K562 (cell line): ENCODE results near the gene GCN1. TPM values are rescaled to one million over a fixed set of nuclear protein-coding genes. Genes with fewer than 3 reads are reported as not detected.
A peak's percentile ranks its signal among the peaks of the same experiment; 100 is the strongest.

Source experiments
- CEBPG ChIP-seq, 3 experiments: fragments of 200-800 bp in 1 of 3; sonication (Bioruptor generic) in 1 of 3; sonication (generic) in 1 of 3; formaldehyde crosslinking in 1 of 3; IDR thresholded peaks in 2 of 3; conservative IDR thresholded peaks in 1 of 3; 2 replicates each; pipeline versions ENCODE4 v1.6.1 to v1.8.0; 2016 to 2022; ENCODE audit warnings: missing compliant biosample characterization in 2 of 3, missing genetic modification characterization in 2 of 3, mild to moderate bottlenecking in 1 of 3, missing genetic modification reagents in 1 of 3
- CEBPZ ChIP-seq: fragments of 150-350 bp; IDR thresholded peaks from 2 replicates; pipeline ENCODE4 v1.6.1; 2014; ENCODE audit warnings: low read depth, mild to moderate bottlenecking, low read length, borderline replicate concordance
- CXXC5 ChIP-seq: fragments of 250-450 bp; sonication (Bioruptor Pico); IDR thresholded peaks from 2 replicates; pipeline ENCODE4 v1.8.0; 2022; ENCODE audit warnings: inconsistent platforms, mild to moderate bottlenecking, moderate library complexity
- DPF2 ChIP-seq: fragments of 450-650 bp; IDR thresholded peaks from 2 replicates; pipeline ENCODE4 v1.6.1; 2016
- ETS1 ChIP-seq: conservative IDR thresholded peaks from 2 replicates; pipeline ENCODE4 v1.6.1; 2011; ENCODE audit warnings: low read depth, mild to moderate bottlenecking, low read length; ENCODE audit not compliant: control insufficient read depth
- FOXJ2 ChIP-seq: fragments of 200-800 bp; sonication (Bioruptor generic); IDR thresholded peaks from 2 replicates; pipeline ENCODE4 v1.6.1; 2016; ENCODE audit warnings: missing genetic modification characterization, missing compliant biosample characterization
- FOXJ3 ChIP-seq: sonication (generic); formaldehyde crosslinking; IDR thresholded peaks from 2 replicates; pipeline ENCODE4 v1.4.0; 2020; ENCODE audit warnings: mild to moderate bottlenecking, missing genetic modification reagents
- NBN ChIP-seq: fragments of 450-650 bp; IDR thresholded peaks from 2 replicates; pipeline ENCODE4 v1.6.1; 2016; ENCODE audit warnings: low read depth, mild to moderate bottlenecking
- NCOA4 ChIP-seq: fragments of 450-650 bp; IDR thresholded peaks from 2 replicates; pipeline ENCODE4 v1.6.1; 2018; ENCODE audit warnings: mild to moderate bottlenecking; ENCODE audit not compliant: partially characterized antibody
- PHB ChIP-seq: fragments of 250-450 bp; sonication (Bioruptor Pico); IDR thresholded peaks from 2 replicates; pipeline ENCODE4 v1.5.0; 2021
- PTTG1 ChIP-seq: fragments of 450-650 bp; IDR thresholded peaks from 2 replicates; pipeline ENCODE4 v1.6.1; 2016; ENCODE audit warnings: low read depth, mild to moderate bottlenecking, missing genetic modification characterization, missing compliant biosample characterization
- SIX5 ChIP-seq, 2 experiments: IDR thresholded peaks; 2 replicates each; pipeline ENCODE4 v1.6.1; 2011; ENCODE audit warnings: low read length in 2 of 2, borderline replicate concordance in 1 of 2, low read depth in 1 of 2, mild to moderate bottlenecking in 1 of 2, moderate library complexity in 1 of 2; ENCODE audit not compliant: insufficient read depth in 1 of 2
- SMARCA4 ChIP-seq: fragments of 450-650 bp; IDR thresholded peaks from 2 replicates; pipeline ENCODE4 v1.6.1; 2016
- ZBTB33 ChIP-seq: sonication (generic); formaldehyde crosslinking; IDR thresholded peaks from 2 replicates; pipeline ENCODE4 v1.8.1; 2023; ENCODE audit warnings: mild to moderate bottlenecking, missing genetic modification reagents
- ZBTB34 ChIP-seq: fragments of 250-450 bp; sonication (Bioruptor Pico); IDR thresholded peaks from 2 replicates; pipeline ENCODE4 v1.8.0; 2021; ENCODE audit warnings: mild to moderate bottlenecking, moderate library complexity
- ZNF184 ChIP-seq: sonication (generic); formaldehyde crosslinking; IDR thresholded peaks from 2 replicates; pipeline ENCODE4 v1.5.0; 2020; ENCODE audit warnings: missing genetic modification reagents
- polyA plus RNA-seq, 8 experiments: library from polyadenylated mRNA; depleted of rRNA in 4 of 8; stranded (reverse) in 5 of 8; unstranded in 3 of 8; fragments of >200 nt; fragmentation: Nextera tagmentation in 2 of 8; fragmentation: Illumina TruSeq in 1 of 8; extraction: Ambion mirVana in 2 of 8; extraction: Trizol in 1 of 8; gene quantifications; 2 replicates each; pipeline versions ENCODE4 v1.2.1 to v1.2.3, GENCODE V29; 2011 to 2014; ENCODE audit warnings: inconsistent platforms in 1 of 8, missing spikeins in 1 of 8
- total RNA-seq, 7 experiments: library from RNA; depleted of rRNA in 6 of 7; stranded (reverse); fragments of >200 nt in 6 of 7; fragmentation: Illumina TruSeq in 2 of 7; extraction: Trizol in 2 of 7; gene quantifications; 2 replicates each; pipeline versions ENCODE4 v1.2.1 to v1.2.3, GENCODE V29; 2011 to 2021; ENCODE audit warnings: low replicate concordance in 1 of 7
- TF ChIP-seq, protein P1 (sequence below): sonication (generic); formaldehyde crosslinking; IDR thresholded peaks from 2 replicates; pipeline ENCODE4 v1.8.0; 2022; ENCODE audit warnings: mild to moderate bottlenecking, low read depth, missing genetic modification reagents

GCN1 gene
- total and polyA plus RNA-seq, 9 of the 15 experiments (the other 6 are each of a cell fraction or from before 2014, with no cell fraction given), result 11.9 to 190 (median 51.7) TPM

GRCh38 chr12:120228291-120229070, 34.0 kb upstream of the GCN1 start (continued):
- TF ChIP-seq ZBTB33 (CRISPR knock-in tag) (peak; percentile 27; the same call in 1 of the 2 replicates), SIX5 (IDR thresholded peaks at IDR 0.05; ENCODE audit: borderline replicate concordance in 1 of 2, insufficient read depth in 1 of 2, low read depth in 1 of 2, low read length in 2 of 2) (no peak), DPF2 (no peak), FOXJ3 (CRISPR knock-in tag) (no peak), NCOA4 (no peak), SMARCA4 (no peak), ZNF184 (no peak), PHB (CRISPR knock-in tag) (no peak), ZBTB34 (CRISPR knock-in tag) (no peak), NBN (0 out of 2 replicates have a peak, but pooled peaks have one; percentile 24), ETS1 (0 out of 2 replicates have a peak, but pooled peaks have one; percentile 14), CEBPZ (no peak), CXXC5 (CRISPR knock-in tag) (no peak), FOXJ2 (tag) (no peak), CEBPG (CRISPR knock-in tag; IDR thresholded peaks at IDR 0.05) (peak; percentile 49), CEBPG (tag; conservative IDR thresholded peaks at IDR 0.05 in 1 of 2, IDR thresholded peaks at IDR 0.05 in 1 of 2) (0 out of 4 replicates have a peak, but pooled peaks of 1 of the 2 experiments have one; percentile 35), PTTG1 (tag) (no peak)
- TF ChIP-seq, protein P1, sequence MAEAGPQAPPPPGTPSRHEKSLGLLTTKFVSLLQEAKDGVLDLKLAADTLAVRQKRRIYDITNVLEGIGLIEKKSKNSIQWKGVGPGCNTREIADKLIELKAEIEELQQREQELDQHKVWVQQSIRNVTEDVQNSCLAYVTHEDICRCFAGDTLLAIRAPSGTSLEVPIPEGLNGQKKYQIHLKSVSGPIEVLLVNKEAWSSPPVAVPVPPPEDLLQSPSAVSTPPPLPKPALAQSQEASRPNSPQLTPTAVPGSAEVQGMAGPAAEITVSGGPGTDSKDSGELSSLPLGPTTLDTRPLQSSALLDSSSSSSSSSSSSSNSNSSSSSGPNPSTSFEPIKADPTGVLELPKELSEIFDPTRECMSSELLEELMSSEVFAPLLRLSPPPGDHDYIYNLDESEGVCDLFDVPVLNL (CRISPR knock-in tag), result no peak
